ENCODE measurements around the gene OR13C3.

The OR13C3 gene

GRCh38 chr9:104536756-104537155 lies at the start of gene OR13C3:
OR13C3 (minus strand) TSS chr9:104536856; CDS start chr9:104536723, 133 bp downstream.
- Histone ChIP-seq H3K27me3 (ENCODE audit: control insufficient read depth, insufficient read depth, low read length) (no peaks in the 10 kb centered on the region), H3K4me3 (ENCODE audit: low read length) (no peak within 1 kb of the TSS), H3K4me1 (ENCODE audit: control insufficient read depth, insufficient read depth, low read length) (no peaks in the 10 kb centered on the region), H3K36me3 (ENCODE audit: control insufficient read depth, insufficient read depth, low read length) (no peaks in the 10 kb centered on the region), H3K9me3 (ENCODE audit: control insufficient read depth, low read length) (no peaks in the 10 kb centered on the region), H3K9ac (ENCODE audit: low read length) (no peak within 1 kb of the TSS)

- Histone ChIP-seq H3K9me3 (ENCODE audit: control insufficient read depth, low read length) (no peaks in the 10 kb centered on the region), H3K27me3 (ENCODE audit: control insufficient read depth, insufficient read depth, low read length) (no peaks in the 10 kb centered on the region), H3K9ac (ENCODE audit: low read length) (no peak overlapping the region), H3K4me3 (ENCODE audit: low read length) (no peak overlapping the region), H3K4me1 (ENCODE audit: control insufficient read depth, insufficient read depth, low read length) (no peaks in the 10 kb centered on the region), H3K36me3 (ENCODE audit: control insufficient read depth, insufficient read depth, low read length) (no peaks in the 10 kb centered on the region)
Measured at GRCh38 chr9:104580562-104580961, 43.9 kb upstream of the OR13C3 start.

- H3K4me3 ChIP-seq (ENCODE audit: low read length): no peak overlapping the region
- no peaks in the 10 kb centered on the region for H3K9me3 ChIP-seq (ENCODE audit: control insufficient read depth, low read length)
- no peak overlapping the region for H3K9ac ChIP-seq (ENCODE audit: low read length)
- no peaks in the 10 kb centered on the region for H3K27me3 ChIP-seq (ENCODE audit: control insufficient read depth, insufficient read depth, low read length)
- no peaks in the 10 kb centered on the region for H3K4me1 ChIP-seq (ENCODE audit: control insufficient read depth, insufficient read depth, low read length)
- no peaks in the 10 kb centered on the region for H3K36me3 ChIP-seq (ENCODE audit: control insufficient read depth, insufficient read depth, low read length)
Measured at GRCh38 chr9:104577263-104577662, 40.6 kb upstream of the OR13C3 start.

- Histone ChIP-seq H3K9me3 (ENCODE audit: control insufficient read depth, low read length) (no peaks in the 10 kb centered on the region), H3K36me3 (ENCODE audit: control insufficient read depth, insufficient read depth, low read length) (no peaks in the 10 kb centered on the region), H3K4me1 (ENCODE audit: control insufficient read depth, insufficient read depth, low read length) (no peaks in the 10 kb centered on the region), H3K27me3 (ENCODE audit: control insufficient read depth, insufficient read depth, low read length) (no peaks in the 10 kb centered on the region), H3K9ac (ENCODE audit: low read length) (no peak overlapping the region), H3K4me3 (ENCODE audit: low read length) (no peak overlapping the region)
Measured at GRCh38 chr9:104575456-104575855, 38.8 kb upstream of the OR13C3 start.

GRCh38 chr9:104572612-104573011 lies 36.0 kb upstream of the OR13C3 start:
- no peak overlapping the region for H3K4me3 ChIP-seq (ENCODE audit: low read length)
- no peak overlapping the region for H3K9ac ChIP-seq (ENCODE audit: low read length)
- H3K4me1 ChIP-seq (ENCODE audit: control insufficient read depth, insufficient read depth, low read length): no peaks in the 10 kb centered on the region
- H3K36me3 ChIP-seq (ENCODE audit: control insufficient read depth, insufficient read depth, low read length): no peaks in the 10 kb centered on the region
- no peaks in the 10 kb centered on the region for H3K9me3 ChIP-seq (ENCODE audit: control insufficient read depth, low read length)
- H3K27me3 ChIP-seq (ENCODE audit: control insufficient read depth, insufficient read depth, low read length): no peaks in the 10 kb centered on the region

- Histone ChIP-seq H3K9me3 (ENCODE audit: control insufficient read depth, low read length) (no peaks in the 10 kb centered on the region), H3K4me1 (ENCODE audit: control insufficient read depth, insufficient read depth, low read length) (no peaks in the 10 kb centered on the region), H3K4me3 (ENCODE audit: low read length) (no peak within 1 kb of the TSS), H3K36me3 (ENCODE audit: control insufficient read depth, insufficient read depth, low read length) (no peaks in the 10 kb centered on the region), H3K9ac (ENCODE audit: low read length) (no peak within 1 kb of the TSS), H3K27me3 (ENCODE audit: control insufficient read depth, insufficient read depth, low read length) (no peaks in the 10 kb centered on the region)
Measured at GRCh38 chr9:104568868-104569267, 32.2 kb upstream of the OR13C3 start, which contains the start of gene OR13C8. OR13C8 (plus strand) TSS chr9:104569168; CDS start chr9:104569168, 0 bp downstream.

- no peaks in the 10 kb centered on the region for H3K9me3 ChIP-seq (ENCODE audit: control insufficient read depth, low read length)
- H3K4me3 ChIP-seq (ENCODE audit: low read length): no peak overlapping the region
- no peaks in the 10 kb centered on the region for H3K27me3 ChIP-seq (ENCODE audit: control insufficient read depth, insufficient read depth, low read length)
- no peak overlapping the region for H3K9ac ChIP-seq (ENCODE audit: low read length)
- H3K36me3 ChIP-seq (ENCODE audit: control insufficient read depth, insufficient read depth, low read length): no peaks in the 10 kb centered on the region
- H3K4me1 ChIP-seq (ENCODE audit: control insufficient read depth, insufficient read depth, low read length): no peaks in the 10 kb centered on the region
Measured at GRCh38 chr9:104564358-104564757, 27.7 kb upstream of the OR13C3 start.

- Histone ChIP-seq H3K36me3 (ENCODE audit: control insufficient read depth, insufficient read depth, low read length) (no peaks in the 10 kb centered on the region), H3K4me3 (ENCODE audit: low read length) (no peak overlapping the region), H3K4me1 (ENCODE audit: control insufficient read depth, insufficient read depth, low read length) (no peaks in the 10 kb centered on the region), H3K27me3 (ENCODE audit: control insufficient read depth, insufficient read depth, low read length) (no peaks in the 10 kb centered on the region), H3K9me3 (ENCODE audit: control insufficient read depth, low read length) (no peaks in the 10 kb centered on the region), H3K9ac (ENCODE audit: low read length) (no peak overlapping the region)
Measured at GRCh38 chr9:104556830-104557634, 20.4 kb upstream of the OR13C3 start.

GRCh38 chr9:104555521-104555920 lies 18.9 kb upstream of the OR13C3 start:
- H3K4me3 ChIP-seq (ENCODE audit: low read length): no peak overlapping the region
- H3K9ac ChIP-seq (ENCODE audit: low read length): no peak overlapping the region
- H3K27me3 ChIP-seq (ENCODE audit: control insufficient read depth, insufficient read depth, low read length): no peaks in the 10 kb centered on the region
- H3K36me3 ChIP-seq (ENCODE audit: control insufficient read depth, insufficient read depth, low read length): no peaks in the 10 kb centered on the region
- H3K4me1 ChIP-seq (ENCODE audit: control insufficient read depth, insufficient read depth, low read length): no peaks in the 10 kb centered on the region
- H3K9me3 ChIP-seq (ENCODE audit: control insufficient read depth, low read length): no peaks in the 10 kb centered on the region

GRCh38 chr9:104553261-104553660 lies 16.6 kb upstream of the OR13C3 start:
- Histone ChIP-seq H3K4me1 (ENCODE audit: control insufficient read depth, insufficient read depth, low read length) (no peaks in the 10 kb centered on the region), H3K27me3 (ENCODE audit: control insufficient read depth, insufficient read depth, low read length) (no peaks in the 10 kb centered on the region), H3K9me3 (ENCODE audit: control insufficient read depth, low read length) (no peaks in the 10 kb centered on the region), H3K4me3 (ENCODE audit: low read length) (no peak overlapping the region), H3K9ac (ENCODE audit: low read length) (no peak overlapping the region), H3K36me3 (ENCODE audit: control insufficient read depth, insufficient read depth, low read length) (no peaks in the 10 kb centered on the region)

GRCh38 chr9:104544644-104545043 lies 8.0 kb upstream of the OR13C3 start:
- Histone ChIP-seq H3K4me3 (ENCODE audit: low read length) (no peak overlapping the region), H3K27me3 (ENCODE audit: control insufficient read depth, insufficient read depth, low read length) (no peaks in the 10 kb centered on the region), H3K9me3 (ENCODE audit: control insufficient read depth, low read length) (no peaks in the 10 kb centered on the region), H3K4me1 (ENCODE audit: control insufficient read depth, insufficient read depth, low read length) (no peaks in the 10 kb centered on the region), H3K36me3 (ENCODE audit: control insufficient read depth, insufficient read depth, low read length) (no peaks in the 10 kb centered on the region), H3K9ac (ENCODE audit: low read length) (no peak overlapping the region)

- Histone ChIP-seq H3K36me3 (ENCODE audit: control insufficient read depth, insufficient read depth, low read length) (no peaks in the 10 kb centered on the region), H3K4me3 (ENCODE audit: low read length) (no peak overlapping the region), H3K4me1 (ENCODE audit: control insufficient read depth, insufficient read depth, low read length) (no peaks in the 10 kb centered on the region), H3K9ac (ENCODE audit: low read length) (no peak overlapping the region), H3K9me3 (ENCODE audit: control insufficient read depth, low read length) (no peaks in the 10 kb centered on the region), H3K27me3 (ENCODE audit: control insufficient read depth, insufficient read depth, low read length) (no peaks in the 10 kb centered on the region)
Measured at GRCh38 chr9:104539275-104539674, 2.6 kb upstream of the OR13C3 start.
